Measurements from ENCODE around the gene RAP2B. TPM values are rescaled to one million over a fixed set of nuclear protein-coding genes. Genes with fewer than 3 reads are reported as not detected.

RAP2B gene
- total and polyA plus RNA-seq, 2 donors (not counting 1 experiment from before 2014, with no cell fraction given): 2.8 to 16.9 TPM

- H3K27ac ChIP-seq (ENCODE audit: low read length in 2 of 2): no peak overlapping the region
- DNase-seq (no peak), ATAC-seq (ENCODE audit: low read depth) (no peak)
- H3K9me3 Mint-ChIP-seq (ENCODE audit: insufficient read depth): no peaks in the 10 kb centered on the region
- H3K4me3 Mint-ChIP-seq: no peak overlapping the region
- peaks cover 0 to 12% of the 10 kb centered on the region in 2 donors for H3K4me1 ChIP-seq (ENCODE audit: control insufficient read depth in 2 of 2, insufficient read depth in 2 of 2, low read length in 2 of 2)
- no peak for TF ChIP-seq EZH2 (IDR thresholded peaks at IDR 0.05; ENCODE audit: borderline replicate concordance, insufficient read depth, low read depth, low read length, poor library complexity, severe bottlenecking)
- TF ChIP-seq CTCF (IDR thresholded peaks at IDR 0.05): no peak
- H3K27me3 Mint-ChIP-seq: no peaks in the 10 kb centered on the region
- H3K79me2 ChIP-seq (ENCODE audit: control insufficient read depth, insufficient read depth, low read length): peaks cover 11% of the 10 kb centered on the region
- ChIA-PET POLR2A (interaction anchor here (0.6 kb wide), 1 partner anchor 952 kb away, joined by 5 read pairs; no protein-coding TSS in a partner anchor), CTCF (no interaction called here)
- intact Hi-C loops (cut with micrococcal nuclease): no loop called here
- peaks cover 18% of the 10 kb centered on the region for H3K4me1 Mint-ChIP-seq
- 90% methylated on average over 2 of the region's 4 CpGs for WGBS (ENCODE audit: insufficient coverage)
- H3K9me3 ChIP-seq (ENCODE audit: control extremely low read depth in 1 of 3, control insufficient read depth in 2 of 3, insufficient read depth in 1 of 3, low read length in 2 of 3): no peaks in the 10 kb centered on the region
- no peak overlapping the region for H3K27ac Mint-ChIP-seq
- no peaks in the 10 kb centered on the region for H4K20me1 ChIP-seq (ENCODE audit: control insufficient read depth, insufficient read depth, low read length, poor library complexity, severe bottlenecking)
- no peaks in the 10 kb centered on the region for H3K27me3 ChIP-seq (replicated peaks in 1 of 4; ENCODE audit: control extremely low read depth in 1 of 4, control insufficient read depth in 3 of 4, insufficient read depth in 4 of 4, low read length in 3 of 4)
- no peak overlapping the region for H3K4me3 ChIP-seq (ENCODE audit: control extremely low read depth in 1 of 5, extremely low read depth in 1 of 5, insufficient read depth in 1 of 5, low read depth in 2 of 5, low read length in 4 of 5)
- no peak overlapping the region for H3K4me2 ChIP-seq (replicated peaks; ENCODE audit: low read depth, low read length, poor library complexity, severe bottlenecking)
- H3K36me3 ChIP-seq (replicated peaks in 1 of 2; ENCODE audit: control extremely low read depth in 1 of 2, control insufficient read depth in 1 of 2, extremely low read depth in 1 of 2, insufficient read depth in 2 of 2, low read length in 1 of 2): no peaks in the 10 kb centered on the region
- H3K9ac ChIP-seq (ENCODE audit: low read length): no peak overlapping the region
- H2AFZ ChIP-seq (ENCODE audit: insufficient read depth, low read depth, low read length, poor library complexity, severe bottlenecking): no peak overlapping the region
These were observed 3.8 kb upstream of the RAP2B start for GRCh38 chr3:153158189-153158588.

GRCh38 chr3:153158961-153159735 is 2.9 kb upstream of the RAP2B start:
- POLR2A ChIA-PET: no interaction called here
- Histone ChIP-seq H2AFZ (ENCODE audit: insufficient read depth, low read depth, low read length, poor library complexity, severe bottlenecking) (no peak overlapping the region), H3K9me3 (ENCODE audit: control extremely low read depth in 1 of 3, control insufficient read depth in 2 of 3, insufficient read depth in 1 of 3, low read length in 2 of 3) (no peaks in the 10 kb centered on the region), H3K4me1 (ENCODE audit: control insufficient read depth in 2 of 2, insufficient read depth in 2 of 2, low read length in 2 of 2) (peaks cover 6 to 22% of the 10 kb centered on the region in 2 donors), H3K9ac (ENCODE audit: low read length) (no peak overlapping the region), H3K4me3 (ENCODE audit: control extremely low read depth in 1 of 5, extremely low read depth in 1 of 5, insufficient read depth in 1 of 5, low read depth in 2 of 5, low read length in 4 of 5) (no peak overlapping the region), H3K79me2 (ENCODE audit: control insufficient read depth, insufficient read depth, low read length) (peaks cover 20% of the 10 kb centered on the region), H3K27ac (ENCODE audit: low read length in 2 of 2) (no peak overlapping the region), H3K27me3 (replicated peaks in 1 of 4; ENCODE audit: control extremely low read depth in 1 of 4, control insufficient read depth in 3 of 4, insufficient read depth in 4 of 4, low read length in 3 of 4) (no peaks in the 10 kb centered on the region), H3K36me3 (replicated peaks in 1 of 2; ENCODE audit: control extremely low read depth in 1 of 2, control insufficient read depth in 1 of 2, extremely low read depth in 1 of 2, insufficient read depth in 2 of 2, low read length in 1 of 2) (no peaks in the 10 kb centered on the region), H4K20me1 (ENCODE audit: control insufficient read depth, insufficient read depth, low read length, poor library complexity, severe bottlenecking) (no peaks in the 10 kb centered on the region), H3K4me2 (replicated peaks; ENCODE audit: low read depth, low read length, poor library complexity, severe bottlenecking) (no peak overlapping the region)
- no peak for DNase-seq
- Mint-ChIP-seq H3K4me1 (peaks cover 27% of the 10 kb centered on the region), H3K27me3 (no peaks in the 10 kb centered on the region), H3K4me3 (peak overlapping the region; percentile 47), H3K9me3 (ENCODE audit: insufficient read depth) (no peaks in the 10 kb centered on the region), H3K27ac (peak overlapping the region; percentile 98)
- CTCF ChIA-PET: interaction anchor here (1.0 kb wide), 1 partner anchor 67 kb away, joined by 3 read pairs; no protein-coding TSS in a partner anchor
- no peak for TF ChIP-seq EZH2 (IDR thresholded peaks at IDR 0.05; ENCODE audit: borderline replicate concordance, insufficient read depth, low read depth, low read length, poor library complexity, severe bottlenecking)
- no peak for TF ChIP-seq CTCF (IDR thresholded peaks at IDR 0.05)
- intact Hi-C loops (cut with micrococcal nuclease): no loop called here
- 96% methylated on average over 3 of the region's 9 CpGs for WGBS (ENCODE audit: insufficient coverage)
- no peak for ATAC-seq (ENCODE audit: low read depth)

All from B cell (primary cell).